Measurements from ENCODE around the gene MYMK.

MYMK gene

GRCh38 chr9:133518706-133519449 is 5.9 kb downstream of the MYMK start:
- DNase-seq (ENCODE audit: low spot score), result no peak

DNA sequence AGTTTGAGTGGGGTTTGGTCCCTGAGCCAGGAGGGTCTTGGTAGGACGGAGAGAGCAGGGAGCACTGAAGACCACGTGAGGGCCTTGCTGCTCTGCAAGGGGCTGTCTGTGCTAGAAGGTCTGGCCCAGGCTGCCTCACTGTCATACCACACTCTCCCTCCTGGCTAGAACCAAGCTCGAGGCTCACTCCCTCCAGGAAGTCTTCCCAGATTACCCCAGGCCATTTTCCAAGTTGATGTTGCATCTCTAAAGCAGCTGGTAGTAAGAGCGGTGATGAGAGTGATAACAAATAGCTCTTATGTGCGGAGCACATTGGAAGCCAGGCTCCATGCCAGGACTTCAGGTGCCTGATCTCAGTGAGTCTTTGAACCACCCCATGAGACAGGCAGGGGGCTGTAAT is 6.6 kb downstream of the MYMK start:
- no peak for DNase-seq (ENCODE audit: low spot score)

- no peak for DNase-seq (ENCODE audit: low spot score)
These were observed 7.0 kb downstream of the MYMK start for GRCh38 chr9:133517711-133518110.

DNA sequence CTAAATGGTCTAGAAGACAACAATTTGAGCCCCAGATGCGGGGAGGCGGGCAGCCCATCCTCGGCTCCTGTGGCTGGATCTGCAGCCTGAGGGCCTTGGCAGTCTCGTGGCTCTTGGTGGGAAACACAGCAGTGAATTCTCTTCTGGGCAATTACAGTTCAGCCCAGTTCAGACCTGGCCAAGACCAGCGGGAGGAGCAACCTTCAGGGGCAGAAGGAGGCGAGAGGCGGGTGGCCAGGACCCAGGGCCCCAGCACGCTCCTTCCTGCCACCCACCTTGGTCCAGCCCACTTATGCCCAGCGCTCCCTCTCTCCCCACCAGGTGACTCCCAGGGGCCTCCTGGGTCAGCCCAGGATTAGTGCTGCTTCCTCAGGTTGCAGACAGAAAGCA is 7.8 kb downstream of the MYMK start:
- DNase-seq (ENCODE audit: low spot score), result no peak

GRCh38 chr9:133516256-133516960 is 8.4 kb downstream of the MYMK start:
- no peak for DNase-seq (ENCODE audit: low spot score)

GRCh38 chr9:133515615-133516255 is 9.0 kb downstream of the MYMK start:
- no peak for DNase-seq (ENCODE audit: low spot score)

DNA sequence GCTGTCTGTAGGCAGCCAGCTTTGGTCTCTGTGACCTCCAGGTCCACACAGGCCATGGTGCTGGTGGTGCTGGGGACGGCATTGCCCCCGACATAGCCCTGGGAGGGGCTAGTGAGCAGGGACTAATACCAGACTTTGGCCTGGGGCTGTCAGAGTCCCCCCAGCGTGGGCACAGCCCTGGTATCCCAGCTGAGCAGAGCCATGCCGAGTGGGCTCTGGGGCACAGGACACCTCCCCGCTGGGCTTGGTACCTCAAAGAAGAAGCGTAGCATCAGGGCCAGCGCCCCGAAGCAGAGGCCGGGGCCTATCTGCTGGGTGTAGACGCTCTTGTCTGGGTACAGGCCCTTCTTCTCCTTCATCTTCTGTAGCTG is 9.5 kb downstream of the MYMK start:
- DNase-seq (ENCODE audit: low spot score), result no peak

- DNase-seq (ENCODE audit: low spot score), result no peak
These were observed 10.1 kb downstream of the MYMK start for GRCh38 chr9:133514460-133515239.

DNA sequence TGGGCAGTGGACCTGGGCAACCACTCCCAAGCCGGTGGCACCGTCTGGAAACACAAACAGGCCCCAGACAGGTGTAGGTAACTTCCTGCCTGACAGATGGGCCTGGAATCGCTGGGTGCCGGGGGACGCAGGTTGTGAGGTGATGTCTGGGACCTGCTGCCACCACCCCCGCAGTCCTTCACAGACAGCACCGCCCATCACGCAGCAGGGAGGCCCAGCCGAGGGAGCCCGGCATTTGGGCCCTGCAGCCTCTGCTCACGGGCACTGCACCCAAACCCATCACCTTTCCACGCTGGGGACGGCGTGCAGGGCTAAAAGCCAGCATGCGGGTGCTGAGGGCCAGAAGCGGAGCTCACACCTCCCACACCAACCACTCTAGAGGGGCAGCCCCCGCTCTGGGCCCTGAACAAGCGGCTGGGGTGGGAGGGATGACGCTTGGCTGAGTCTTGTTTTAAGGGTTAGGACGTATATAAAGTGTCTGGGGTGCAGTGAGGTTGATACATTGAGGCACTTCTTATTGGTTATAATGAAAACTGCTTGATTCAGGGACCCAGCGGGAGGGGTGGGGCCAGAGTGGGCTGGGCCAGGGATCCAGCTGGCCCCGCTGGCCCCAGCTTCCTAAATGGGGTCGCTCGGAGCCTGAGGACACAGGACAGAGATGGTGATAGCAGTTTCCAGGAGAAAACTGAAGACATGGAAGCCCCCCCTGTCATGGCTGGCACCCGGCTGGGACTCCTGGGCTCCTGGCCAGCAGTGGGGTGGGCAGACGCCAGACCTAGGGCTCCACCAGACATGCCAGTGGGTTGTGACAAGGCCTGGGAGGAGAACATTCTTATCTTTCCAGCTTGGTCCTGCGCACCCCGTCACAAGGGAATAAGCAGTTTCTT is 11.3 kb downstream of the MYMK start:
- no peak for DNase-seq (ENCODE audit: low spot score)

GRCh38 chr9:133512253-133513213 is 12.2 kb downstream of the MYMK start:
- DNase-seq (ENCODE audit: low spot score), result no peak

GRCh38 chr9:133511607-133512006 is 13.2 kb downstream of the MYMK start:
- DNase-seq (ENCODE audit: low spot score), result no peak

GRCh38 chr9:133510926-133511505 is 13.7 kb downstream of the MYMK start:
- DNase-seq (ENCODE audit: low spot score), result no peak

- no peak for DNase-seq (ENCODE audit: low spot score)
These were observed 15.3 kb downstream of the MYMK start for GRCh38 chr9:133509179-133510083.

- no peak for DNase-seq (ENCODE audit: low spot score)
These were observed 16.7 kb downstream of the MYMK start for GRCh38 chr9:133508046-133508445.

DNA sequence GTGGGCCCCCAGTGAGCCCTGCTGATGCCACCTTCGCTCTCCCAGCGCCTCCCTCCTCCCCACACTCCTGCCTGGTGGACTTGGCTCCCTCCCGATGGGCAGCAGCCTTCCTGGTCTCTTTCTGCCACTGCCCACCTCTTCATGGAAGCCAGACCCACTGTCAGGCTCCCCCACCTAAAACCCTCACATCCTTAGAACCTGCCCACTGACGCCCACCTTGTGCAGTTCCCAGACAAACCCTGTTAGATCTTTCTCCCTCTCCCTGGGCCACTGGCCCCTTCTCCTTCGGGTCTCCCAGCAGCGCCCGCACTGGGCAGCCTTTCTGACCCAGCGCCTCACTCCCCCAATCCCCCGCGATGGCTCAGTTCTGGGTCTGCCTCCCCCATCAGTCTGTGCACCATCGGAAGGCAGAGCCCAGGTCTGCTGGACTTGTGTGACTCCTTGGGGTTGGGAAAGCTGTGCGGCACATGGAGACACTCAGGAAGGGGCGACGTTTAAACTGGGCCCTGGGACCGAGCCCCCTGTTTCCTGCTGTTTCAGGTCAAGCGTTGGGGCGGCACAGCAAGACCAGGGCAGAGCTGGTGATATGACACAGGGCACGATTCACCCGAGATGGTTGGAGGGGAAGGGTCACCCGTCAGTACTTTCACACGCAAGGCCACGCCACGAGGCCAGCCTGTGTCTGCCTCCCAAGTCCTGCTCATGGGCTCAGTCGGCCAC is 17.4 kb downstream of the MYMK start:
- no peak for DNase-seq (ENCODE audit: low spot score)

DNA sequence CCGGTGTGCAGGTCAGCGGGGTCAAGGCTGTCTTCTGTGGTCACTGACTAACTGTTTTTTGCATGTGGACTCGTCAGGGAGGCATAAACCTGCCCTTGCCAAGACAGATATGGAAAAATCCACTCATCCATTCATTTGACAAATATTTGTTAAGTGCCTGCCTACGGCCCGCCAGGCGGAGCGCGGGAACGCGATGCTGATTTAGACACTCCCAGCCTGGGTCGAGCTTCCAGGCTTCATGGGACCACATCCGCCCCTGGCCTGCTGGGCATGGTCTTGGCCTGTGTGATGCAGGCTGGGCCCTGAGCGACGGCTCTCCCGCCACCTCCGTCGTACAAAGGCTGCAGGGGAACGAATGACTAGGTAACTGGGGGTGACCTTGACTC is 18.1 kb downstream of the MYMK start:
- peak; percentile 87 for DNase-seq (ENCODE audit: low spot score)

GRCh38 chr9:133505901-133506652 is 18.7 kb downstream of the MYMK start:
- peak; percentile 60 for DNase-seq (ENCODE audit: low spot score)

Data from hepatic stellate cell (primary cell).